Activated CD4-positive, alpha-beta T cell treated with anti-CD3 and anti-CD28 coated beads, Interleukin-10, Interleukin-2, amounts not matched to agents 100 ng/mL and 50 ng/mL, durations not matched to agents 16 hours and 8 hours (primary cell): ENCODE results near the gene IL20.

Experiments used
- DNase-seq: peaks from one replicate; pipeline ENCODE4 v3.0.0-alpha.2; 2020

Gene IL20

DNA sequence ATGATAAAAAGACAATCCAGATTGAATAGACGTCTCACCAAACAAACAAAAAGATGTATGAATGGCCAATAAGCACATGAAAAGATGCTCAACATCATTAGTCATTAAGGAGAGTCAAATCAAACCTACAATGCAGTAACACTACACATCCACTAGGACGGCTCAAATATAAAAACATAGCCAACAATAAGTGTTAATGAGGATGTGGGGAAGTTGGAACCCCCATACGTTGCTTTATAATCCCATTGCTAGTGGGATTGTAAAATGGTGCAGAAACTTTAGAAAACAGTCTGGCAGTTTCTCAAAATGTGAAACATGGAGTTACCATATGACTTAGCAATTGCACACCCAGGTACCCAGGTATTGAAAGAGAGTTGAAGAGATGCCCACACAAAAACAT, 17.1 kb downstream of the IL20 start:
- DNase-seq, result no peak

DNA sequence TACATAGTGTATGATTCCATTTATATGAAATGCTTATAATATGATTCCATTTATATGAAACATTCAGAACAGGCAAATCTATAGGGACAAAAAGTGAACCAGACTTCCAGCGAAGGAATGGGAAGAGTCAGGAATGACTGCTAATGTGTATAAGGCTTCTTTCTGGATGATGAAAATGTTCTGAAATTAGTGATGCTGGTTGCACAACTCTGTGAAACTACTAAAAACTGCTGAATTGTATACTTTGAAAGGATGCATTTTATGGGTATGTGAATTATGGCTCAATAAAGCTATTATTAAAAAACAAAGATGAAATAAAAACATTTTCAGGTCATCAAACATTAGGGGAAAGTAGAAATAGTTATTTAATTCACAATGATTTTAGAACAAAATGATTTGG, 17.7 kb downstream of the IL20 start:
- DNase-seq, result no peak

DNA sequence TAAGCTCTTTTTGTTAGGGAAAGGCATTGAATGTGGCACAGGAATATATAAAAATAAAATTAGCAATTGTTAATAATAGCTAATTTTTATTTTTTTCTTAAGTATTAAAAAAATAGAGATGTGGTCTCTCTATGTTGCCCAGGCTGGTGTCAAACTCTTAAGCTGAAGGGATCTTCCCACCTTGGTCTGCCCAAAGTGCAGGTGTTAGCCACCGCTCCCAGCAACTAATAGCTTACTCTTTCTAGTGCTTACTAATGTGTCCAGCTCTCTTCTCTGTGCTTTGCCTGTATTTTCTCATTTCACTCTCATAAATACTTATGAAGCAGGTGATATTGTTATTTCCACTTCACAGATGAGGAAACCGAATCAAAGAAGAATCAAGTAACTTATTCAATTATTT, 18.5 kb downstream of the IL20 start:
- no peak for DNase-seq

DNA sequence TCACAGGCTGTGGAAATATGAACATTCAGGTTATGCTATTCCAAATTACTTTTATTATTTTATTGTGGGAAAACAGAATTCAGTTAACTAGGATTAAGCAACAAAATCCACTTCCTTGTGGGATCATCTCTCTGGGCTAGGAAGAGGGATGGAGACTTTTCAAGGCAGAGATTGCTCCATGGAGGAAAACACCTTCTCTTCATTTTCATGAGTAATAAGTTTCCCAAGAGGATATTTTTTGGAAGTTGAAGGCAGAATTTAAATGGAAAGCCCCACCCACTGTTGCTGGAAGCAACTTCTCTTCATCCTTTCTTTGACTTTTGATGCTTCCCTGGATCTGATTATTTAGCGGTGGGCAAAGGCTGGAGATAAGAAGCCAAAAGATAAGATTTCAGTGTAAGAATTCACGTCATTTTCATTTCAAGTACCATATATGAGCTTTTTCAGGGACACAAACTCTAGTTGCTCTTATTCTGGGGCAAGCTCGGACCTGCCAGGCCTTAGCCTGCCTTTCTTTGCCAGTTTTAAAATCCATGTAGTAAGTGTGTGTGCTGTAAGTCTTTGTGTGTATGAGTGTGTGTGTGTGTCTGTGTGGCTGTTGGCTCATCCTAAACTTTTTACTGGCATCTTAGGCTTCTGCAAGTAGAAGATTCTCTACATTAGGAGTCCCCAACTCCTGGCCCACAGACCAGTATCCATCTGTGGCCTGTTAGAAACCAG, 20.1 kb downstream of the IL20 start:
- no peak for DNase-seq

DNA sequence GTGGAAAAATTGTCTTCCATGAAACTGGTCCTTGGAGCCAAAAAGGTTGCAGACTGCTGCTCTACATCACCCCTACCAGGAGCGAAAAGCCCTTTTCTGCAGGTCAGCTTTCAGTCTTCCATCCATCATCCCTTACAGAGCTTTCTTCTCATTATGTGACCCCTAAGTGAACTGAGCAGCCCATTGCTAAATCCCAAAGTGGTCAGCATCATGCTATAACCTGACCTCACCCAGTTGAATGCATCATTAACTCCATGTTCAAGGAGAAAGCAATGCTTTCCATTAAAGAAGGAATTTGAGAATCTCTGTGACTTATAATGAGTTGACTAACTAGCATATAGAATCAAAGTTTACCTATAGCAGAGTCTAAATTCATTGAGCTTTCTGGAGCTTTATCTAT, 21.4 kb downstream of the IL20 start:
- no peak for DNase-seq

DNA sequence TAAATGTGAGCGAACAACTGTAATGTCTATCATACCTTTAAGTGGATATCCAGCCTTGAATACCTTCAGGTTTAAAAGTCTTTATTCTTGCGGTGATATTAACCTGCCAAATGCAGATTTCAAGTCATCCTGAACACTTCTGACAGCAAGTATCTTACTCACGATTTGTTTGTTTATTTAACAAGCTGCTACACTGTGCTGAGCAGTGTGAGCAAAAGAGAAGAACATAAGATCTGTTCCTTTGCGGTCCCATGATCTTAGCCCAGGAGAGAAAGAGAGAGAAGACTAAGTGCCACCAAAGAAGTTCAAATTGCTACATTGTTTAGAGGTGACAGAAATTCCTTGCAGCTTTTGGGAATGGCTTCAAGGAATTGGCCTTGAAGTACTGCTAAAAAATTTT, 22.3 kb downstream of the IL20 start:
- no peak for DNase-seq

DNA sequence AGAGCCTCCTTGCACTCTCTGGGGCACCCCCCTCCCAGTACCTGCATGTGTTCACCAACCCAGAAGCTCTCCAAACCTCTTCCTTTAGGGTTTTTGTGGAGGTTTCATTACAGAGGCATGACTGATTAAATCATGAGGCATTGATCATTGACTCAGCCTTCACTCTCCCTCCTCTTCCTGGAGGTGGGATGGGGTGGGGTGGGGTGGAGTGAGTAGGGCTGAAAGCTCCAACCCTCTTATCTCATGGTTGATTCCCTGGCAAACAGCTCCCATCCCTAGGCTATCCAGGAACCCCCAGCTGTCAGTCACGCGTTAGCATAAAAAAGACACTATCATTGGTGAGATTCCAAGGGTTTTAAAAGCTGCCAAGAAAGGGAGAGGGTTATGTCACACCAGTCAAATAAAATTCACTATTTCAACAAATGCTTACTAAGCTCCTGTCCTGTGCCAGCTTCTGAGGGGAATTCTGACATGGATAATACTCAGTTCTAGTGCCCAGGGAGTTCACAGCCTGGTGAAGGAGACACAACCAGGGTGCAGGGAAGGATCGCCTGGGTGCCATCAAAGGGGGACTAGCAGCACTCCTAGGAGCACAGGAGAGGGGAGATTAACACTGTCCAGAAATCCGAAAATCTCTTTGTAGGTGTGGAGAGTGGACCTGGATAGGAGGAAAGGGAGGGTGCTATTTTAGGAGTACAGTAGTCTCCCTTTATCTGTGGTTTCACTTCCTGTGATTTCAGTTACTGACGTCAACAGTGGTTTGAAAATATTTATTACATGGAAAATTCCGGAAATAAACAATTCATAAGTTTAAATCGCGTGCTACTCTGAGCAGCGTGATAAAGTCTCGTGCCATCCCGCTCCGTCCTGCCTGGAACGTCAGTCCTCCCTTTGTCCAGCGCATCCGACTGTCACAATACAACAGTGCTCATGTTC, 25.0 kb downstream of the IL20 start:
- DNase-seq, result no peak

DNA sequence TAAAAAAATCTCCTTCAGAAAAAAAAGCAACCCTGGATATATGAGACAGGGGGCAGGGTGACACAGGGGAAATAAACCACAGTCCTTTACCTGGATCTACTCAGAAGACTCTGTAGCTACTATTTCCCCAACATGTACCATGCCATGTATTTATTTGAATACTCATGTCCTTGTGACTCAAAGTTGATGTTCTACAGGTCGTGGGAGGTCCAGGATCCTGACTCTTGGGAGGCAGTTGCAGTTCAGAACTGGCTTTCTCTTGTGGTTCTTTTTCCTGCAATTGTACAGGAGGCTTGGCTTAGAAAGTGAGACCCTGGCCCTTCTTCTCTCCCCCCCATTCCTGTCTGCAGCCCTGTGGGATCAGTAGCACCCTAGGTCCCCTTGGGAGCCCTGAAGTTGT, 26.0 kb downstream of the IL20 start:
- DNase-seq, result no peak

DNA sequence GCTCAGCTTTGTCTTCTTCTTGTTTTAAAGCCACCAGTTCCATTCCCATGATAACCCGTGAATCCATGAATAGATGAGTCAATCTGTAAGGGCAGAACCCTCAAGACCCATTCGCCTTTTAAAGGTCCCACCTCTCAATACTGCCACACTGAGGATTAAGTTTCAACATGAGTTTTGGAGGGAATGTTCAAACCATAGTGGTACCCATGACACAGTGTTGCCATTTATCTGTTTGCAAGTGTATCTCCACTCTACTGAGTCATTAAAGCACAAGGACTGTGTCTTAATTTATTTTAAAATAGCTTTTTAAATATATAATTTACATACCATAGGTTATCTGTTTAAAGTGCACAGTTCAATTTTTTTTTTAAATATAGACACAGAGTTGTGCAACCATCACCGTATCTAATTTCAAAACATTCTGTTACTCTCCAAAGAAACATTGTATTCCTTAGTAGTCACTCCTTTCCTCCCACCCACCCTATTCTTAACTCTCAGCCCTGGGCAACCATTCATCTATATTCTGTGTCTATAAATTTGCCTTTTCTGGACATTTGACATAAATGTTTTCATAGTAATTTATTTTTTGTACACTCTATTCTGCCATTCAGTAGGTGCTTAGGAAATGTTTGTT, 27.0 kb downstream of the IL20 start:
- no peak for DNase-seq

DNA sequence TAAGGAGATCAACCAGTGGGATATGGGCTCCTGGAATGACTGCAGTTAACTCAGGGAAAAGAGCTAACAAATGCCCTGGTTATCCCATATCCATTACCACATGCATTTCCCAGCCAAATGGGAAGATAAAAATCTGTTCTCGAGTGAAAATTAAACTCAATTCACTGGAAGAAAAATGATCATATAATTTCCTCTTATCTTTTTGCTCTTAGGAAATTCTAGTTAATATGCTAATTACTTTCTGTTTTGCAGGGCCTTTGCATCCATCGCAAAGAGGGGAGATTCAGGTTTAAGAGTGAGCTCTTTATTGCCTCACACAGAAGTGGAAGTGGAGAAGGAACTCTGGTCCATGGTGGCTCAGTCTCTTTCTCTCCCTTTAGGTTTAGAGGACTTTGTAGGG, 28.0 kb downstream of the IL20 start:
- DNase-seq, result no peak

DNA sequence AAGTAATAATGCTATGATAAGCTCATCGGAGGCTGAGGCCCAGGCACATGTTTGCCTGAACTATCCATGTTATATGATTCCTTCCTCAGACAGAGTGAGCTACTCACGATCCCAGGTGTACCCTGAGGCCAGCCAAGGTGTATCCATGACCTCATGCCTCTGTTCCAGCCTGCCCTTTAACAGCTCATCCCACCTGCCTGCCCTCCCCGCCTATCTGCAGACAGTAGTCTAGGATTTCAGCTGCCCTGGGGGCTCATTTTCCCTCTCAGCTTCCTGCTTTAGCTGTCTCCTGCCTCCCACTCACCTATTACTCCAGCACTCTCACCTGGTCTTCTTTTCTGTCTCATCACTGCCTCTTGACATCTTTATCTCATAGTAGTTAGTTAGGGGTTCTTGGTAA, 29.9 kb downstream of the IL20 start:
- DNase-seq, result no peak

DNA sequence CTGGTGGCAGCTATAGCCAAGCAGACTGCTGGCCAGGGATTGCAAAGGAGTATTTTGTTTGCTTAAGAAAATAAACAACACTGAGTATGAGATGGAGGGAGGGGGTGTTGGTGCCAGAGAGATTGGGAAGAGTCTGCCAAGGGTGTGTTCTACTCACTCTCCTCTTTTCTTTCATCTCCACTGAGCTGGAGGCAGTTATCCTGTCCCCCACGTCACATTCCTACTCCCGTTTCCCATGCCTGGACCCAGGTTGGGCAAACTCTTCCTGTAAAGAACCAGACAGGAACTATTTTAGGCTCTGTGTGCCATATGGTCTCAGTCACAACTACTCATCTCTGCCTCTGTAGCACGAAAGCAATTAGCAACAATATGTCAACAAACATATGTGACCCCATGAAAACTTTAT, 30.4 kb downstream of the IL20 start:
- DNase-seq, result no peak

DNA sequence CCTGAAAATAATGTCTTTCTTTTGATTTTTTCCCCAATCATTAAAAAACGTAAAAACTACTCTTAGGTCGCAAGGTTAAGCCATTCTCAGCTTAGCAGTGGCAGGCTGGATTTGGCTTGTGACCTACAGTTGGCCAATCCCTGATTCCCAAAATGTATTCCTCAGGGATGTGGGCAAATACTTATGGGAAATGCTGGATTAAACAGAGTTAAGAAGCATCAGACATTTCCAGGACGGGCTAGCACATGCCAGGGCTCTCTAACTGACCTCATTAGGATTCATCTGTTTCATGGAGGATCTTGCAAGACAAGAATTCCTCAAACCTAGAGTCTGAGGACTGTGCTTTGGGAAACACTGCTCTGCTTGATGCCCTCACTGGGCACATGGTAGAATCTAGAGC, 30.8 kb downstream of the IL20 start:
- no peak for DNase-seq

DNA sequence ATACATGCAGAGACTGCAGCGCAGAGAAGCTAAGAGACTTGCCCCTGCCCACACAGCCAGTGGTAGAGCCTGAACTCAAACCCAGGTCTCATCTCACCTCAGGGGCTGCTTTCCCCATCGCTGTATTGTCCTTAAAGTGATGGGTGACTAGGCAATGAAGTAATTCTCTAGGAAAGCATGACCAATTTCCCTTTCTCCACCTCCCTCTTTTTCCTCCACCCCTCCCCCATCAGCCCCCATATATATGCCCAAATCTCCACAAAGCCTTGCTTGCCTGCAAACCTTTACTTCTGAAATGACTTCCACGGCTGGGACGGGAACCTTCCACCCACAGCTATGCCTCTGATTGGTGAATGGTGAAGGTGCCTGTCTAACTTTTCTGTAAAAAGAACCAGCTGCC, 31.8 kb downstream of the IL20 start, which contains the start of gene IL24:
TSS of gene IL24 (plus strand) at position 269 of the 400 bp plus-strand sequence. CDS start 390 bp downstream, outside the sequence.
- DNase-seq, result peak; percentile 58

DNA sequence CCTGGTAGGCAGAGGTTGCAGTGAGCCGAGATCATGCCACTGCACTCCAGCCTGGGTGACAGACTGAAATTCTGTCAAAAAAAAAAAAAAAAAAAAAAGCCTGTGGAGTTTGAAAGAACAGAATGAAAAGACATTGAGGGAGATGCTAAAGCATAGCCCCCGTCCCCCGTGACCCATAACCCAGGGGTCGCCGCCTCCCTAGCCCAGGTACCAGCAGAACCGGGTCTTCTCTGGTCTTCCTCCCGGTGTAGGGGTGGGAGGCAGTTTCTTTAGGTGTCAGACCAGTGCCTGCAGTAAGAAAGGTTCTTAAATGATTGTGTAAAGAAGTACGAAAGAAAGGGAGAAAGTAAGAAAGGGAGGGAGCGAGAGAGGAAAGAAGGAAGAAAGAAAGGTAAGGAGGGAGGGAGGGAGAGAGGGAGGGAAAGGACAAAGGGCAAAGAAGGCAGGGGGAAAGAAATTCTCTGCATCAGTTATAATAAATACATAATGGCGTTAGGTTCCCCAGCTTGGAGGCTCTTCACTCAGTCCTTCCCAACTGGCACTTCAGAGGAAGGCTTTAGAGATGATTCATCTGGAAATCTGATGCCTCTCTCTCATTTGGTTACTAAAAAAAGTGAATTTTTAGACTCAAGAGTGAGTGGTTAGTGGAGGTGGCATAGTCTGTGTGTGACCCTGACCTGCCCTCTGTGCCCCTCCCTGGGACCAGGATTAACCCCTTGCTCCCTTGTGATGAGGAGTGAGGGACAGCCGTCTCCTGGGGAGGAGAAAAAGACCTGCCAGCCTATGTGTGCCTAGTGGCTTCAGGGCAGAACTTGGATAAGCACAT, 32.9 kb downstream of the IL20 start:
- no peak for DNase-seq

DNA sequence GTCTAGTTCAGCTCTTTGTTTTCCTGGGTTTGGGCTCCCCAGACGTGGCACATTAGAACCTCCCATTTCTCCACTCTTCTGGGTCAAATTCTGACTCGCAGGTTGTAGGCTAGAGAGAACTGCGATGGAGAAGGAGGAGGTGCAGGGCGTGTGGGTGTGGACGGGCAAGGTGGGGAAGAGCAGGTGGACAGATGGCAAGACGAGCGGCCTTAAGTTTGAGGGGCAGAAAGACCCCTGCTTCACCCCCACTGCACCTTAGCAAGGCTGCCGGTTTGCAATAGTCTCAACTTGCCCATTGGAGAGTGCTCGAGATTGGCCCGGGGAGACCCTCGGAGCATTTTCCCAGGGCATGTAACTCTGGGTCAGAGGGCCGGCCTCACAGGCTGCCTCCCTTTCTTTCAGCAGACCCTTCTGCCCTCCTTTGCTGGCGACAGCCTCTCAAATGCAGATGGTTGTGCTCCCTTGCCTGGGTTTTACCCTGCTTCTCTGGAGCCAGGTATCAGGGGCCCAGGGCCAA, 33.5 kb downstream of the IL20 start:
- DNase-seq, result no peak

DNA sequence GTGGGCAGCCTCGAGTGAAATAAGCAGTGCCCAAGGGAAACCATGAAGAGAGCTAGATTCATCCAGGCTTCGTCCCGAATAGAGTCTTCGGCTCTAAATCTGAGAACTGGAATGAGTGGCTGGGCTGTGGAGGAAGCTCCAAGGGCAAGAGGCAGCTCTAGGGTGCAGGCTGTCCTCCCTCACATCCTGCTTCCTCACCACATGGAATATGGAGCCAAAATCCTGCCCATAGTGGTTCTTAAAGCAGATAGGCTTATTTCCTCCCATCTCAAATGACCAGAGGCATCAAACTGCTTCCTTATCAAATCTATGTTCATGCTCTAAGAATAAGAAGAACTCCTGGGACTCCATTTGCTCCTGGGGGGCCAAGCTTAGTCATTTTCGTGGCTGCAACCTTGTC, 34.3 kb downstream of the IL20 start:
- DNase-seq, result no peak

DNA sequence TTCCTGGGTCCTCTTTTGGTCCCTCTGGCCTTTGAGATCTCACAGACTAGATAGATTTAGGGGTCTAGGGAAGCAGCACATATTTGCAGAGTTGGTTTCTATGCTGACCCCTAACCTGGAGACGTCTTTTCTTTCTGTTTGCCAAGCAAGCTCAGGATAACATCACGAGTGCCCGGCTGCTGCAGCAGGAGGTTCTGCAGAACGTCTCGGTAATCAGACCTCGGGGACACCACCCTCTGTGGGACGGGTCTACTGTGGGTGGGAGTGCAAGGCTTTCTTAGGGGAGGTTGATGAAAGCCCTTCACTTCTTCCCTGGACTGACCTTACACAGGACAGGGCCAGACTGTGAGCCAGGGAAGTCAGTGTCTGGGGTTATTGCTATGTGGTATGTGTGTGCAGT, 34.7 kb downstream of the IL20 start:
- no peak for DNase-seq

DNA sequence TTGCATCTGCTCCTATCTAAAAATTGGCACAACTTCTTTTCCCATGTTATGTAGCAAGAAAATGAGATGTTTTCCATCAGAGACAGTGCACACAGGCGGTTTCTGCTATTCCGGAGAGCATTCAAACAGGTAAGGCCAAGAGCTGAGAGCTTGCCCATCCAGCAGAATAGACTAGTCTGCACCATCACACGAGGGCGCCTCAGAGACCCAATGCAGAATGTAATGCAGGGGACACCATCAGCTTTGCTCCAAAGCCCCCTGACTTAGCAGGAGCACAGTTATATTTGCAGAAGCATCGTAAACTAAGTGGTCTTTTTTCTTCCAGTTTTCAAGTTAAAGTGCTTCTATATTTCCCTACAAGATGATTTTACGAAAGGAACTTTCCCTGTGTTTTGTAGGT, 36.5 kb downstream of the IL20 start:
- no peak for DNase-seq

DNA sequence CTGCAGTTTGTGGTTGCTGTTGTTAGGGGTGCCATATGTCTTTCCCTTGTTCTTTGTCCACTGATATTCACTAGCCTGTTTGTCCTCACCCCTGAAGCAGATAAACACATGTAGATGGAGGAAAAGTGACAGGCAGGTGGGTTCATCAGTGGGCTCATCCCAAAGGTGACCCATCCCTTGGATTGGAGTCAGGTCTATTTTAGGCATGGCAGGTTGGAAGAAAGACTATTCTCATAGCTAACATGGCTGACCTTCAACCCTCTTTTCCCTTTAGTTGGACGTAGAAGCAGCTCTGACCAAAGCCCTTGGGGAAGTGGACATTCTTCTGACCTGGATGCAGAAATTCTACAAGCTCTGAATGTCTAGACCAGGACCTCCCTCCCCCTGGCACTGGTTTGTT, 37.3 kb downstream of the IL20 start:
- DNase-seq, result no peak

DNA sequence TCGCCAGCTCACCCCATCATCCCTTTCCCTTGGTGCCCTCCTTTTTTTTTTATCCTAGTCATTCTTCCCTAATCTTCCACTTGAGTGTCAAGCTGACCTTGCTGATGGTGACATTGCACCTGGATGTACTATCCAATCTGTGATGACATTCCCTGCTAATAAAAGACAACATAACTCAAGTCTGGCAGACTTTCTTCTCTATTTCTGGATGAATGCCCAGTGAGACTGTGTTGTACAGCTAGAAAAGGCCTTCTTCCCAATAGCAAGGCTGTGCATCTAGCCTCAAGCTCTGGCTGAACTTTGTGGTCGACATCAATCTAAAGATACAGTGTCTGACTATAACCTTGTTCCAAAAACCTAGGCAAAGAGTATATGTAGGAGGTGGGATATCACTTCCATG, 38.3 kb downstream of the IL20 start:
- DNase-seq, result no peak

DNA sequence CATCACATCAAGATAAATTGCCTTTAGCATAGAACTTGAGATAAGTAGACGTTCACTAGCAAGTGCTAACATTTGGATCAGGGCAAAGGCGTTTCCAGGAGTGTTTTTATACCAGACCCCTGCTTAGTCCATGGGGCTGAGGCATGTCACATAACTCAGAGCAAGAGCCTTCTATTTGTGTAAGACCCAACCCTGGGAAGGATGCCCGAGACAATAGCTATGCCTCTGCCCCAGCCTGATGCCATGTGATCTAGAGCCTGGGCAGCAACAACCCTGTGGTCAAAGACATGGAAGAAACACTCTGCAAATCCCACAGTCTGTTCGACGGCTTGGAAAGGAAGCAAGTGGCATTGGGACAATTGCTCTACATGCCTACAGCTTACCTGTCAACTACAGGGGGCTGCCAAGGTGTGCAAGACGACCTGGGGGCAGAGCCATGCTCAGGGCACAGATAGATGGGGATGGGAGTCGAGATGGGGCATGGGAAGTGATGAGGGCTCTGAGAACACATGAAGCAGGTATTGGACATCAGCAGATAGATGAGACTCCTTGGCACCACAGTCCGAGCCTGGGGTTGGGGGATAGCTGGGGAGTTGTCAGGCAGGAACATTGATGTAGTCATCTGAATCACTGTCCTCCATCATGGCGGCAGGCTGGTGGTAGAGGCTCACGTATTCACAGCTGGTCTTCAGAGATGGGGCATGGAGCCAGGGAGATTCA, 39.2 kb downstream of the IL20 start:
- DNase-seq, result no peak
